Esophagus muscularis mucosa (tissue), 4 donors: ENCODE data around the gene STK24. TPM values are rescaled to one million over a fixed set of nuclear protein-coding genes. Genes with fewer than 3 reads are reported as not detected.

ENCODE experiments used
- DNase-seq: peaks from one replicate; pipeline ENCODE4 v3.0.0-alpha.2; 2017; ENCODE audit errors: extremely low spot score
- H3K27ac ChIP-seq, 4 donors: fragments of 200-600 bp; sonication (generic); replicated peaks in 1 of 4; 1 replicate in 3 of 4; 2 replicates in 1 of 4; pipeline ENCODE4 v1.5.1; 2016 to 2019; ENCODE audit warnings: mild to moderate bottlenecking in 1 of 4
- H3K27me3 ChIP-seq, 4 donors: fragments of 200-600 bp; sonication (generic); one replicate each; pipeline versions ENCODE4 v1.5.1 to v1.6.0; 2016 to 2019
- H3K36me3 ChIP-seq, 4 donors: fragments of 200-600 bp; sonication (generic); one replicate each; pipeline ENCODE4 v1.5.1; 2016 to 2019
- H3K4me1 ChIP-seq, 4 donors: fragments of 200-600 bp; sonication (generic); one replicate each; pipeline ENCODE4 v1.5.1; 2016 to 2019
- H3K4me3 ChIP-seq, 4 donors: fragments of 200-600 bp; sonication (generic); 1 replicate in 2 of 4; 2 replicates in 2 of 4; pipeline ENCODE4 v1.5.1; 2016 to 2019; ENCODE audit warnings: mild to moderate bottlenecking in 4 of 4, moderate library complexity in 1 of 4
- H3K9me3 ChIP-seq, 4 donors: fragments of 200-600 bp; sonication (generic); 1 replicate in 3 of 4; 2 replicates in 1 of 4; pipeline ENCODE4 v1.5.1; 2016 to 2019
- CTCF ChIP-seq, 3 experiments: fragments of 200-600 bp in 2 of 3; fragments of 450-650 bp in 1 of 3; sonication (generic) in 2 of 3; IDR thresholded peaks; one replicate each; pipeline ENCODE4 v1.5.1; 2017 to 2019; ENCODE audit warnings: antibody characterized with exemption in 3 of 3, mild to moderate bottlenecking in 2 of 3, moderate library complexity in 1 of 3
- EP300 ChIP-seq: sonication (generic); formaldehyde crosslinking; IDR thresholded peaks from one replicate; pipeline ENCODE4 v1.6.1; 2017; ENCODE audit warnings: antibody characterized with exemption
- POLR2A ChIP-seq: fragments of 450-650 bp; IDR thresholded peaks from one replicate; pipeline ENCODE4 v1.6.1; 2017; ENCODE audit warnings: antibody characterized with exemption, moderate library complexity, mild to moderate bottlenecking, low read depth
- POLR2AphosphoS5 ChIP-seq, 2 donors: sonication (generic); formaldehyde crosslinking; IDR thresholded peaks; one replicate each; pipeline ENCODE4 v1.6.1; 2017; ENCODE audit warnings: antibody characterized with exemption in 2 of 2
- WGBS: methylation state at CpG from one replicate; pipeline ENCODE4 v1.1.5; 2018; 5-methylcytosine and 5-hydroxymethylcytosine counted together
- intact Hi-C: fragments of 100-400 bp; cut with DNase I; formaldehyde crosslinking; loops from one replicate; pipeline ENCODE4 v1.15.1; 2023
- total RNA-seq, 4 donors: library from RNA; depleted of rRNA; stranded (reverse); fragments of >200 nt; gene quantifications; one replicate each; pipeline versions ENCODE4 v1.1.0 to v1.2.1, GENCODE V29; 2016

The STK24 gene
- total RNA-seq, 4 donors from 2014 or later = 61.9 to 108 (median 96.7) TPM

DNA sequence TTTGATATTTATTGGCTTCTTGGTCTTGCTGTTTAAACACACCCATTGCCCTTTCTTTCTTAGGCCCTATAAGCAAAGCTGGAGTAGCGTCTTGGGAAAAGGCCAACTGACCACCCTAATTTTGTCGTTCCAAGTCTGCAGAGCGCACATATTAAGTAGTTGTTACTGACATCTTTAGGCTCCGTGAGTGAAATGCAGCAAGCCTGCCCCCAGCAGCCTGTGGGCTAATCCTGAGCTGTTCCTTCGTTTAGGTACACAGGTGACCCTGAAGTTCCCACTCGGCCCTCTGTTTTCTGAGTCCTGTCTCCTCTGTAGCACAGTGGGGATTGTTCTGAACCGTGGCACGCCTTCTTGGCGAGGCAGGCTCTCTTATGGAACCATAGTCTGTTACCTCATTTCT, 170.5 kb downstream of the STK24 start:
- no peak overlapping the region for H3K27ac ChIP-seq
- H3K4me3 ChIP-seq = no peak overlapping the region
- H3K9me3 ChIP-seq = no peaks in the 10 kb centered on the region
- peaks cover 0 to 31% (median 9%) of the 10 kb centered on the region in 4 donors for H3K36me3 ChIP-seq
- no peaks in the 10 kb centered on the region for H3K27me3 ChIP-seq
- DNase-seq = no peak
- intact Hi-C loops = no loop called here
- 83% methylated on average over 9 of the region's 9 CpGs for WGBS
- no peak for TF ChIP-seq POLR2A
- TF ChIP-seq EP300 = no peak
- TF ChIP-seq CTCF (IDR thresholded peaks at IDR 0.05) = no peak
- TF ChIP-seq POLR2AphosphoS5 (IDR thresholded peaks at IDR 0.05) = no peak
- H3K4me1 ChIP-seq = peaks cover 0 to 5% (median 0%) of the 10 kb centered on the region in 4 donors

- H3K4me1 ChIP-seq = peaks cover 0 to 5% (median 0%) of the 10 kb centered on the region in 4 donors
- H3K4me3 ChIP-seq = no peak overlapping the region
- H3K27me3 ChIP-seq = no peaks in the 10 kb centered on the region
- no peak for DNase-seq
- TF ChIP-seq POLR2AphosphoS5 (IDR thresholded peaks at IDR 0.05) = no peak
- TF ChIP-seq POLR2A = no peak
- no peak for TF ChIP-seq EP300
- no peak for TF ChIP-seq CTCF (IDR thresholded peaks at IDR 0.05)
- H3K27ac ChIP-seq = no peak overlapping the region
- peaks cover 0 to 30% (median 7%) of the 10 kb centered on the region in 4 donors for H3K36me3 ChIP-seq
- WGBS = 80% methylated on average over 8 of the region's 8 CpGs
- H3K9me3 ChIP-seq = no peaks in the 10 kb centered on the region
- intact Hi-C loops = no loop called here
These were observed 171.1 kb downstream of the STK24 start for GRCh38 chr13:98405690-98406344.

- intact Hi-C loops = no loop called here
- DNase-seq = no peak
- Histone ChIP-seq H3K27me3 (no peaks in the 10 kb centered on the region), H3K27ac (no peak overlapping the region), H3K36me3 (peaks cover 0 to 23% (median 7%) of the 10 kb centered on the region in 4 donors), H3K9me3 (no peaks in the 10 kb centered on the region), H3K4me1 (peaks cover 0 to 5% (median 0%) of the 10 kb centered on the region in 4 donors), H3K4me3 (no peak overlapping the region)
- no peak for TF ChIP-seq POLR2AphosphoS5 (IDR thresholded peaks at IDR 0.05)
- WGBS = 42% methylated on average over 7 of the region's 7 CpGs
These were observed 171.8 kb downstream of the STK24 start for GRCh38 chr13:98405107-98405571.

DNA sequence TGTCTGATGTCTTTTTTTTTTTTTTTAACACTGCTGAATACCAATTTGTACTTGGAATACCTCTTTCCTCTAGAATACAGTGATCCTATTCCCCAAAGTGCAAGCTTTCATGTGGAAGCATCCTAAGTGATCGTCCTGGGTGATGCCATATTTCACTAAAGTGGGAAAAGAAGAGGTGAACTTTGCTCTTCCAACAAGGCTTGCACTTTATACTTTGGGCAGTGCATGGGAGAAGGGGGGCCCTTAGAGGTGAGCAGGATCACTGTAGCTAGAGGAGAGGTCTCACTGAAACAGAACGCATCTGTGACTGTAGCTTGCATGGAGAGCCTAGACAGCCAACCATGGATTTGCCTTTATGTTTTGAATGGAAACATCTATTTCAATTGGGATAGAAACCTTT, 173.8 kb downstream of the STK24 start:
- intact Hi-C loops = no loop called here
- WGBS = 100% methylated on average over 2 of the region's 2 CpGs
- no peak for DNase-seq

More for the DNA sequence above, 173.8 kb downstream of the STK24 start:
- Histone ChIP-seq H3K27ac (no peak overlapping the region), H3K36me3 (peaks cover 0 to 14% (median 3%) of the 10 kb centered on the region in 4 donors), H3K27me3 (no peaks in the 10 kb centered on the region), H3K4me1 (peaks cover 0 to 5% (median 0%) of the 10 kb centered on the region in 4 donors), H3K4me3 (no peak overlapping the region), H3K9me3 (no peaks in the 10 kb centered on the region)
- TF ChIP-seq POLR2A (no peak), POLR2AphosphoS5 (IDR thresholded peaks at IDR 0.05) (no peak), EP300 (no peak), CTCF (IDR thresholded peaks at IDR 0.05) (no peak)
